GM12878 (cell line): ENCODE results near the gene GPRC5B. TPM values are rescaled to one million over a fixed set of nuclear protein-coding genes. Genes with fewer than 3 reads are reported as not detected.

ENCODE experiments used
- ATAC-seq: fragments of 200-7000 bp; cut with Tn5 transposase; 3 replicates; pipeline ENCODE4 v1.9.1; 2020; ENCODE audit warnings: mild to moderate bottlenecking, moderate library complexity
- BruUV-seq: library from RNA; stranded (reverse); fragments of 400-500 nt; replicated peaks from 2 replicates; lab custom pipeline; 2021; lab: Mats Ljungman, UMichigan
- CTCF ChIA-PET: fragments of 300-600 bp; sonication (Branson Sonifier 250); formaldehyde crosslinking; extraction: SDS; loops from one replicate; lab custom pipeline; 2021; ENCODE audit warnings: inconsistent platforms; lab: Yijun Ruan, JAX
- POLR2A ChIA-PET: fragments of 350-600 bp; formaldehyde crosslinking; extraction: SDS; loops from one replicate; lab custom pipeline; 2021; ENCODE audit warnings: inconsistent platforms; lab: Charles Lee
- RAD21 ChIA-PET: fragments of 300-600 bp; sonication (Branson Sonifier 250); formaldehyde crosslinking; loops from one replicate; lab custom pipeline; 2023; ENCODE audit warnings: antibody characterized with exemption; ENCODE audit not compliant: unreplicated experiment; lab: Charles Lee
- SMC1A ChIA-PET: fragments of 300-600 bp; sonication (Branson Sonifier 250); formaldehyde crosslinking; loops from one replicate; lab custom pipeline; 2023; ENCODE audit not compliant: unreplicated experiment, uncharacterized antibody; lab: Charles Lee
- DNase-seq: peaks from one replicate; pipeline ENCODE4 v3.0.0-alpha.2; 2011; ENCODE audit warnings: low read depth, low spot score
- FAIRE-seq: peaks from 3 replicates; lab custom pipeline; 2011; peaks lifted over from hg19 to GRCh38; lab: Jason Lieb, UNC
- H2AFZ ChIP-seq: 2 replicates; pipeline ENCODE4 v1.6.0; 2011; ENCODE audit warnings: low read depth, low read length, control low read depth; ENCODE audit not compliant: control insufficient read depth
- H3K27ac ChIP-seq: 2 replicates; pipeline ENCODE4 v1.5.1; 2011; ENCODE audit warnings: control low read depth; ENCODE audit not compliant: control insufficient read depth, insufficient read depth
- H3K27me3 ChIP-seq, 2 experiments: replicated peaks in 1 of 2; 2 replicates each; pipeline versions ENCODE4 v1.6.0 to v1.6.1; 2011; ENCODE audit warnings: low read length in 1 of 2; ENCODE audit not compliant: control insufficient read depth in 2 of 2, insufficient read depth in 2 of 2
- H3K36me3 ChIP-seq, 2 experiments: 2 replicates each; pipeline ENCODE4 v1.5.1; 2011; ENCODE audit warnings: low read length in 1 of 2; ENCODE audit not compliant: control insufficient read depth in 2 of 2, insufficient read depth in 2 of 2
- H3K4me1 ChIP-seq: 2 replicates; pipeline ENCODE4 v1.6.1; 2011; ENCODE audit warnings: mild to moderate bottlenecking, low read length, moderate library complexity, mixed read lengths; ENCODE audit not compliant: control insufficient read depth, insufficient read depth
- H3K4me2 ChIP-seq: 2 replicates; pipeline ENCODE4 v1.6.0; 2011; ENCODE audit warnings: control low read depth; ENCODE audit not compliant: control insufficient read depth, insufficient read depth
- H3K4me3 ChIP-seq: fragments of 200-600 bp; sonication (generic); 2 replicates; pipeline ENCODE4 v1.5.1; 2016
- H3K79me2 ChIP-seq: 2 replicates; pipeline ENCODE4 v1.6.0; 2011; ENCODE audit warnings: low read length; ENCODE audit not compliant: control insufficient read depth, insufficient read depth
- H3K9ac ChIP-seq: 2 replicates; pipeline ENCODE4 v1.8.0; 2011; ENCODE audit warnings: low read length, control low read depth, mixed read lengths; ENCODE audit not compliant: control insufficient read depth, insufficient read depth
- H3K9me3 ChIP-seq: replicated peaks from 3 replicates; pipeline ENCODE4 v1.5.1; 2011; ENCODE audit warnings: mild to moderate bottlenecking, low read length; ENCODE audit not compliant: control insufficient read depth, insufficient read depth
- H4K20me1 ChIP-seq: 2 replicates; pipeline ENCODE4 v1.6.0; 2011; ENCODE audit not compliant: control insufficient read depth, insufficient read depth
- FOXM1 ChIP-seq: IDR thresholded peaks from 2 replicates; pipeline ENCODE4 v1.6.1; 2012; ENCODE audit warnings: low read depth, mild to moderate bottlenecking, inconsistent platforms, low read length, moderate library complexity
- MTA3 ChIP-seq: IDR thresholded peaks from 2 replicates; pipeline ENCODE4 v1.6.1; 2012; ENCODE audit warnings: low read length, inconsistent platforms, borderline replicate concordance
- MYB ChIP-seq: fragments of 150-350 bp; IDR thresholded peaks from 2 replicates; pipeline ENCODE4 v1.6.1; 2014; ENCODE audit warnings: mild to moderate bottlenecking, low read depth, low read length, borderline replicate concordance
- NFYB ChIP-seq: IDR thresholded peaks from 2 replicates; pipeline ENCODE4 v1.6.1; 2011; ENCODE audit warnings: low read depth, mild to moderate bottlenecking, low read length, improper control_type of control experiment, moderate library complexity; ENCODE audit not compliant: insufficient read depth
- PAX5 ChIP-seq: IDR thresholded peaks from 2 replicates; pipeline ENCODE4 v1.6.1; 2011; ENCODE audit warnings: low read depth, low read length, borderline replicate concordance
- PAX8 ChIP-seq: fragments of 450-650 bp; IDR thresholded peaks from 2 replicates; pipeline ENCODE4 v1.6.1; 2017; ENCODE audit warnings: mild to moderate bottlenecking, moderate library complexity
- PKNOX1 ChIP-seq: fragments of 450-650 bp; IDR thresholded peaks from 2 replicates; pipeline ENCODE4 v1.6.1; 2016; ENCODE audit warnings: mild to moderate bottlenecking
- POLR2A ChIP-seq: IDR thresholded peaks from 2 replicates; pipeline ENCODE4 v1.6.1; 2011; ENCODE audit warnings: low read depth, mild to moderate bottlenecking, low read length
- POU2F2 ChIP-seq: IDR thresholded peaks from 3 replicates; pipeline ENCODE4 v1.6.1; 2011; ENCODE audit warnings: low read depth, mild to moderate bottlenecking, low read length, borderline replicate concordance
- SIX5 ChIP-seq: IDR thresholded peaks from 2 replicates; pipeline ENCODE4 v1.6.1; 2011; ENCODE audit warnings: mild to moderate bottlenecking, low read depth, low read length, moderate library complexity; ENCODE audit not compliant: severe bottlenecking
- SMAD1 ChIP-seq: fragments of 450-650 bp; IDR thresholded peaks from 2 replicates; pipeline ENCODE4 v1.6.1; 2018; ENCODE audit warnings: mild to moderate bottlenecking, low read depth; ENCODE audit not compliant: partially characterized antibody
- SP1 ChIP-seq: IDR thresholded peaks from one replicate; pipeline ENCODE4 v1.6.1; 2011; ENCODE audit warnings: low read depth, low read length
- STAT1 ChIP-seq: fragments of 450-650 bp; conservative IDR thresholded peaks from 2 replicates; pipeline ENCODE4 v1.6.1; 2014; ENCODE audit warnings: antibody characterized with exemption, mild to moderate bottlenecking
- ZBTB33 ChIP-seq: fragments of 450-650 bp; IDR thresholded peaks from 2 replicates; pipeline ENCODE4 v1.6.1; 2017; ENCODE audit warnings: mild to moderate bottlenecking
- ZNF622 ChIP-seq: fragments of 450-650 bp; IDR thresholded peaks from 2 replicates; pipeline ENCODE4 v1.6.1; 2017; ENCODE audit warnings: mild to moderate bottlenecking, inconsistent platforms
- ZNF687 ChIP-seq: fragments of 450-650 bp; IDR thresholded peaks from 2 replicates; pipeline ENCODE4 v1.6.1; 2017; ENCODE audit warnings: mild to moderate bottlenecking, moderate library complexity
- WGBS: methylation state at CpG from one replicate; pipeline ENCODE4 v1.1.6; 2016; ENCODE audit warnings: low lambda C conversion rate; ENCODE audit not compliant: insufficient replicate concordance, insufficient coverage; ENCODE audit errors: missing lambda C conversion rate; 5-methylcytosine and 5-hydroxymethylcytosine counted together
- in situ Hi-C: fragments of 300-500 bp; cut with MboI; formaldehyde crosslinking; loops from 9 replicates; pipeline ENCODE4 v1.14.3; 2018; ENCODE audit warnings: mixed read lengths
- intact Hi-C: fragments of 100-400 bp; cut with micrococcal nuclease; formaldehyde crosslinking; loops from one replicate; pipeline ENCODE4 v1.14.2; 2022; ENCODE audit not compliant: unreplicated experiment
- polyA plus RNA-seq, 11 experiments: library from polyadenylated mRNA; depleted of rRNA in 4 of 11; unstranded in 6 of 11; stranded (reverse) in 5 of 11; fragments of >200 nt; fragmentation: Nextera tagmentation in 4 of 11; fragmentation: Illumina TruSeq in 1 of 11; extraction: Ambion mirVana in 4 of 11; extraction: Trizol in 1 of 11; gene quantifications; 1 replicate in 1 of 11; 2 replicates in 10 of 11; pipeline versions ENCODE4 v1.2.1 to v1.2.3, GENCODE V29; 2011 to 2016; ENCODE audit warnings: inconsistent platforms in 2 of 11, missing spikeins in 2 of 11, low read depth in 1 of 11
- total RNA-seq, 4 experiments: library from RNA; depleted of rRNA in 3 of 4; stranded (reverse); fragments of >200 nt in 3 of 4; fragmentation: Illumina TruSeq in 1 of 4; extraction: Trizol in 1 of 4; gene quantifications; 2 replicates each; pipeline versions ENCODE4 v1.2.1 to v1.2.3, GENCODE V29; 2013 to 2021
- TF ChIP-seq, protein P1 (sequence below): IDR thresholded peaks from 2 replicates; pipeline ENCODE4 v1.6.1; 2011; ENCODE audit warnings: low read depth, mild to moderate bottlenecking, low read length, moderate library complexity, borderline replicate concordance; ENCODE audit errors: extremely low read depth

Gene GPRC5B
- total and polyA plus RNA-seq, 10 of the 15 experiments (the other 5 are each of a cell fraction or from before 2014, with no cell fraction given): 0.01 to 0.42 (median 0.15) TPM; not detected in 2

DNA sequence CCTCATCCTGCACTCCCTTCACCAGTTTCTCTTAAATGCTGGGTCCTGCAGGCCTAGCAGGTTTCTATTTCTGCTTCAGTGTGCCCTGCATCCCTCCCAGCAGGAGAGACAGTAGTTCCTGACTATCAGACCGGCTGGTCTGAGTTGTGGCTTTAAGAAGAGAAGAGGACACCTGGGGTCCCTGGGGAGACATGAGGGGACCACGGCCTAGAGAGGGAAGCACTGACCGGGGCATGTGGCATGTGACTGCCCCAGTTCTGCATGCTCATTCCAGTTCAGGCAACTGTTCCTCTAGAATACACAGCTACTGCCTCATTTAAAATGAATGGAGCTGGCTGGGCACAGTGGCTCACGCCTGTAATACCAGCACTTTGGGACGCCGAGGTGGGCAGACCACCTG lies 61.3 kb downstream of the GPRC5B start:
- ChIA-PET CTCF (interaction anchor here (0.5 kb wide), 1 partner anchor 740 kb away, joined by 3 read pairs; no protein-coding TSS in a partner anchor), POLR2A (no interaction called here), RAD21 (no interaction called here), SMC1A (no interaction called here)
- no peak for ATAC-seq
- H3K9me3 ChIP-seq: no peaks in the 10 kb centered on the region
- H2AFZ ChIP-seq: no peak overlapping the region
- no peak overlapping the region for H3K4me2 ChIP-seq
- H3K79me2 ChIP-seq: no peaks in the 10 kb centered on the region
- no peak for FAIRE-seq
- intact Hi-C loops (no loop called here), in situ Hi-C loops (no loop called here)
- 31% methylated on average over 6 of the region's 6 CpGs for WGBS
- TF ChIP-seq NFYB: no peak
- TF ChIP-seq POU2F2: no peak
- no peak for TF ChIP-seq STAT1
- TF ChIP-seq PAX5: no peak
- no peak for TF ChIP-seq SIX5
- TF ChIP-seq MYB: no peak
- no peak for TF ChIP-seq SMAD1
- TF ChIP-seq ZBTB33: no peak
- no peak for TF ChIP-seq PAX8
- no peak for TF ChIP-seq FOXM1
- TF ChIP-seq, protein P1, sequence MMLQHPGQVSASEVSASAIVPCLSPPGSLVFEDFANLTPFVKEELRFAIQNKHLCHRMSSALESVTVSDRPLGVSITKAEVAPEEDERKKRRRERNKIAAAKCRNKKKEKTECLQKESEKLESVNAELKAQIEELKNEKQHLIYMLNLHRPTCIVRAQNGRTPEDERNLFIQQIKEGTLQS: no peak
- no peak for TF ChIP-seq MTA3
- TF ChIP-seq POLR2A: no peak
- no peak for TF ChIP-seq PKNOX1
- no peak for TF ChIP-seq ZNF687
- TF ChIP-seq SP1: no peak
- no peak for TF ChIP-seq ZNF622
- BruUV-seq: no TSS peak
- no peak overlapping the region for H3K4me3 ChIP-seq
- H3K27ac ChIP-seq: no peak overlapping the region
- H3K27me3 ChIP-seq: no peaks in the 10 kb centered on the region
- H4K20me1 ChIP-seq: no peaks in the 10 kb centered on the region
- no peak overlapping the region for H3K9ac ChIP-seq
- DNase-seq: no peak
- no peaks in the 10 kb centered on the region for H3K4me1 ChIP-seq
- H3K36me3 ChIP-seq: no peaks in the 10 kb centered on the region
